ENCODE data around the gene ZNF41. TPM values are rescaled to one million over a fixed set of nuclear protein-coding genes. Genes with fewer than 3 reads are reported as not detected.

ZNF41 gene
- total RNA-seq, 1 experiment from 2014 or later, result 2.5 TPM

- Histone ChIP-seq H4K20me1 (ENCODE audit: control insufficient read depth, insufficient read depth, insufficient read length) (no peaks in the 10 kb centered on the region), H3K27ac (ENCODE audit: insufficient read length, low read depth, low read length) (no peak overlapping the region), H2BK15ac (ENCODE audit: low read depth, low read length) (no peak overlapping the region), H4K91ac (ENCODE audit: insufficient read length, low read depth, low read length) (no peak overlapping the region), H3K56ac (ENCODE audit: insufficient read length, low read depth, low read length) (no peak overlapping the region), H3K14ac (ENCODE audit: insufficient read depth, low read length) (peak overlapping the region; percentile 61; the same call in 1 of the 2 replicates), H3K27me3 (ENCODE audit: insufficient read depth, low read length) (no peaks in the 10 kb centered on the region), H3K9ac (ENCODE audit: extremely low read depth, insufficient read length, low read length) (peak overlapping the region; percentile 55), H2AFZ (ENCODE audit: low read length) (no peak overlapping the region), H3K4me1 (ENCODE audit: insufficient read depth, low read length) (no peaks in the 10 kb centered on the region), H4K8ac (replicated peaks; ENCODE audit: insufficient read length, low read depth, low read length) (no peak overlapping the region), H2AK5ac (ENCODE audit: insufficient read length, low read length) (no peak overlapping the region), H3K4ac (ENCODE audit: low read depth, low read length) (no peak overlapping the region), H3K23me2 (ENCODE audit: insufficient read length, low read depth, low read length, poor library complexity, severe bottlenecking) (peaks cover 8% of the 10 kb centered on the region), H3K4me2 (ENCODE audit: insufficient read depth, insufficient read length, low read length) (peak overlapping the region; percentile 83), H3K9me3 (ENCODE audit: control insufficient read depth, low read depth, low read length) (peaks cover 21% of the 10 kb centered on the region), H3K23ac (ENCODE audit: insufficient read length, low read depth, low read length) (no peak overlapping the region), H2BK20ac (ENCODE audit: low read depth, low read length, poor library complexity, severe bottlenecking) (no peak overlapping the region), H2BK5ac (ENCODE audit: insufficient read length, low read length) (no peak overlapping the region), H3T11ph (ENCODE audit: low read length) (no peak overlapping the region), H3K18ac (ENCODE audit: insufficient read length, low read depth, low read length) (no peak overlapping the region), H4K5ac (ENCODE audit: insufficient read length, low read depth, low read length) (no peak overlapping the region), H3K79me1 (ENCODE audit: insufficient read depth, low read depth, low read length, poor library complexity, severe bottlenecking) (no peaks in the 10 kb centered on the region), H2BK12ac (ENCODE audit: insufficient read length, low read depth, low read length) (no peak overlapping the region), H3K79me2 (ENCODE audit: insufficient read depth, low read length) (no peaks in the 10 kb centered on the region), H2BK120ac (ENCODE audit: low read depth, low read length, poor library complexity, severe bottlenecking) (no peak overlapping the region)
- peaks cover 0 to 5% (median 5%) of the 10 kb centered on the region in 3 experiments; a peak in 3 of 7 replicates for H3K36me3 Mint-ChIP-seq (ENCODE audit: insufficient read depth in 1 of 3, low read depth in 3 of 3)
- no peak for DNase-seq
- no peaks in the 10 kb centered on the region; the same call in 1 of the 2 replicates for H3K27me3 Mint-ChIP-seq (ENCODE audit: low read depth)
- TF ChIP-seq CTCF (conservative IDR thresholded peaks at IDR 0.05), result no peak
- no CpG with 5 or more reads among the region's 24 CpGs for WGBS (ENCODE audit: extremely low coverage, insufficient read length, low lambda C conversion rate)
- peaks cover 10 to 13% of the 10 kb centered on the region in 2 experiments for H3K4me1 Mint-ChIP-seq
- peaks cover 50 to 67% of the 10 kb centered on the region in 2 experiments for H3K9me3 Mint-ChIP-seq
- H3K27ac Mint-ChIP-seq, result peak overlapping the region; percentile 78 to 97 (median 81); a peak in 6 of 7 replicates
- peak overlapping the region; percentile 70 to 88 for H3K4me3 Mint-ChIP-seq
Observed at GRCh38 chrX:47483306-47484268, 565 bp upstream of the ZNF41 start.
